ENCODE measurements around the gene TMEM11.

TMEM11 gene

DNA sequence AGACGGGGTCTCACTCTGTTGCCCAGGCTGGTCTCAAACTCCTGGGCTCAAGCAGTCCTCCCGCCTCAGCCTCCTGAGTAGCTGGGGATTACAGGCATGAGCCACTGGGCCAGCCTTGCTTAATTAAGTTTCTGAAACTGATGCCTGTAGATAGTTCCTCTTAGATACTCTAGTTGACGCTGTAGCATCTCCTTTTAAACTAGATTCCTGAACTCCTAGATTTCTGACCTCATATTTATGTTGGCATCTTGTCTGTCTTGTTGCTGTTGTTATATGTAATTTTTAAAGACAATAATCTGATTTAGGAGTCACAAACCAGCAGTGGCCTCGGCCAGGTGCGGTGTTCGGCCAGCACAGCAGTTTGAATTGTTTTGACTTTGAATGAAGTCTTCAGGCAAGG lies 49.7 kb downstream of the TMEM11 start:
- DNase-seq: no peak
- H3K27me3 ChIP-seq (replicated peaks): no peaks in the 10 kb centered on the region
- H3K36me3 ChIP-seq (replicated peaks): no peaks in the 10 kb centered on the region
- no peak overlapping the region for H3K4me3 ChIP-seq (ENCODE audit: low read depth, low read length)
- H3K27ac ChIP-seq: no peak overlapping the region
- in situ Hi-C loops (cut with HindIII; ENCODE audit: low pct_ligation_motif_present, low sequenced_read_pairs): no loop called here
- TF ChIP-seq CTCF (IDR thresholded peaks at IDR 0.05; ENCODE audit: low read depth, low read length, missing control alignments): no peak

- in situ Hi-C loops (cut with HindIII; ENCODE audit: low pct_ligation_motif_present, low sequenced_read_pairs): no loop called here
- H3K27me3 ChIP-seq (replicated peaks): no peaks in the 10 kb centered on the region
- no peak overlapping the region for H3K4me3 ChIP-seq (ENCODE audit: low read depth, low read length)
- H3K36me3 ChIP-seq (replicated peaks): no peaks in the 10 kb centered on the region
- no peak for TF ChIP-seq CTCF (IDR thresholded peaks at IDR 0.05; ENCODE audit: low read depth, low read length, missing control alignments)
- no peak overlapping the region for H3K27ac ChIP-seq
- DNase-seq: no peak
These were observed 50.9 kb downstream of the TMEM11 start for GRCh38 chr17:21163101-21163500.

- no peak for TF ChIP-seq CTCF (IDR thresholded peaks at IDR 0.05; ENCODE audit: low read depth, low read length, missing control alignments)
- Histone ChIP-seq H3K36me3 (replicated peaks) (no peaks in the 10 kb centered on the region), H3K27me3 (replicated peaks) (no peaks in the 10 kb centered on the region), H3K4me3 (ENCODE audit: low read depth, low read length) (no peak overlapping the region), H3K27ac (peak overlapping the region; percentile 20)
- DNase-seq: peak; percentile 11
- in situ Hi-C loops (cut with HindIII; ENCODE audit: low pct_ligation_motif_present, low sequenced_read_pairs): no loop called here
These were observed 51.6 kb downstream of the TMEM11 start for GRCh38 chr17:21162394-21162775.

DNA sequence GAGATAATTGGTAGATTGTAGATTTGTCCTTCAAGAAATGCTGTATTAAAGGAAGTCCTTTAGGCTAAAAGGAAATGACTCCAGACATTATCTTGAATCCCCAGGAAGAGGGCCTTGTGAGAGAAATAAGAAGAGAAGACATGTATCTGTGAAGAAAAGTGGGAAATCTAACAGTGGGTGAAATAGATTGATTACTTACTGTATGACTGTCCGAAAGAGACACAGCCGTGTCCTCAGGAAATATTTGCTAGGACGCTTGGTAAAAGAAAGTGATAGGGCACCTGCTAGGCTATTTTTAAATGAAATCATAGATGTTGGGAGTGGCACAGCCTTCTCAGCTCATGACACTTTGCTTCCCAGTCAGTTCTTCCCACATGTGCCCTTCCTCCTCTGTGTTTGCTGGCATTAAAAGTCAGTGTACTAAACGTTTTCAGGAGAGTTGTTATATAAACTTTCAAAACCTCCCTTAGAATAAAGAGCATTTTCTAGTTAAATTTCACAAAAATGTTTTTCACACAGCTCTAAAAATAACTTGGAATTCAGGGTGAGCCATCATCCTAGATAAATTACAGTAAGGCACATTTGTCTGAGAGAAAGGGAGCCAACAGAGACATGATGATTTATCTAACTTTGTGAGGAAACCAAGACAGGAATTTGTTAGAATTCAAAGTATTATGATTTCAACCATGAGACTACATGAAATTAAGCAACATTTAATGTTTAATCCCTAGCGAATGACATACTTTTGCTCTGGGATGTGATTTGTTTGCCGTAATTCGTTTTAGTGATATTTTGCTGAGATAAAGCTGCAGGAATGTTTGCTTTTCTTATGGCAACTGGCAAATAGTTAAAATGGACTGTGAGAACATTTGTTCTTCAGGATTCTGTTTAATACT lies 52.2 kb downstream of the TMEM11 start:
- H3K4me3 ChIP-seq (ENCODE audit: low read depth, low read length): no peak overlapping the region
- peak overlapping the region; percentile 50 for H3K27ac ChIP-seq
- TF ChIP-seq CTCF (IDR thresholded peaks at IDR 0.05; ENCODE audit: low read depth, low read length, missing control alignments): no peak
- no peaks in the 10 kb centered on the region for H3K27me3 ChIP-seq (replicated peaks)
- peak; percentile 16 for DNase-seq
- no peaks in the 10 kb centered on the region for H3K36me3 ChIP-seq (replicated peaks)
- in situ Hi-C loops (cut with HindIII; ENCODE audit: low pct_ligation_motif_present, low sequenced_read_pairs): no loop called here

DNA sequence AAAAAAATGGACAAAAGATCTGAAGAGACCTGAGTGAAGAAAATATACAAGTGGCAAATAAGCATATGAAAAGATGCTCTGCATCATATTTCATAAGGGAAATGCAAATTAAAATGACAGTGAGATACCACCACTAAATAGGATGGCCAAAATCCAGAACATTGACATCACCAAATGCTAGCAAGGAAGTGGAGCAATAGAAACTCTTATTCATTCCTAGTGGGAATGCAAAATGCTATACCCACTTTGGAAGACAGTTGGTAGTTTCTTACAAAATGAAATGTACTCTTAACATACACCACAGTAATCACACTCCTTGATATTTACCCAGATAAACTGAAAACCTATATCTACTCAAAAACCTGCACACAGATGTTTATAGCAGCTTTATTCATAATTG lies 53.6 kb downstream of the TMEM11 start:
- no peak for DNase-seq
- H3K4me3 ChIP-seq (ENCODE audit: low read depth, low read length): no peak overlapping the region
- no peaks in the 10 kb centered on the region for H3K36me3 ChIP-seq (replicated peaks)
- no peak overlapping the region for H3K27ac ChIP-seq
- no peak for TF ChIP-seq CTCF (IDR thresholded peaks at IDR 0.05; ENCODE audit: low read depth, low read length, missing control alignments)
- H3K27me3 ChIP-seq (replicated peaks): no peaks in the 10 kb centered on the region
- in situ Hi-C loops (cut with HindIII; ENCODE audit: low pct_ligation_motif_present, low sequenced_read_pairs): no loop called here
